HepG2 (cell line): ENCODE data around the gene ANXA9. TPM values are rescaled to one million over a fixed set of nuclear protein-coding genes. Genes with fewer than 3 reads are reported as not detected.

Experiments used
- CBFB ChIP-seq: sonication (generic); formaldehyde crosslinking; IDR thresholded peaks from 2 replicates; pipeline ENCODE4 v1.4.0; 2020; ENCODE audit warnings: missing genetic modification reagents
- GATAD1 ChIP-seq: IDR thresholded peaks from 2 replicates; pipeline ENCODE4 v1.6.1; 2016; ENCODE audit warnings: missing genetic modification reagents, missing compliant biosample characterization
- HIVEP1 ChIP-seq: sonication (generic); formaldehyde crosslinking; IDR thresholded peaks from 2 replicates; pipeline ENCODE4 v1.4.0; 2020; ENCODE audit warnings: mild to moderate bottlenecking, missing genetic modification reagents
- MBD4 ChIP-seq: IDR thresholded peaks from 2 replicates; pipeline ENCODE4 v1.6.1; 2012; ENCODE audit warnings: low read length, inconsistent platforms, borderline replicate concordance
- MXI1 ChIP-seq: IDR thresholded peaks from 3 replicates; pipeline ENCODE4 v1.6.1; 2012; ENCODE audit warnings: low read depth, low read length, inconsistent platforms, borderline replicate concordance
- NFIB ChIP-seq: sonication (generic); formaldehyde crosslinking; IDR thresholded peaks from 2 replicates; pipeline ENCODE4 v1.9.0; 2021; ENCODE audit warnings: missing genetic modification reagents, mild to moderate bottlenecking, borderline replicate concordance
- NR0B2 ChIP-seq: sonication (generic); formaldehyde crosslinking; IDR thresholded peaks from 2 replicates; pipeline ENCODE4 v1.4.0; 2020; ENCODE audit warnings: mild to moderate bottlenecking, missing genetic modification reagents
- NR2F6 ChIP-seq, 2 experiments: IDR thresholded peaks; 2 replicates each; pipeline ENCODE4 v1.6.1; 2016; ENCODE audit warnings: antibody characterized with exemption in 1 of 2, mild to moderate bottlenecking in 1 of 2
- POLR2AphosphoS5 ChIP-seq: IDR thresholded peaks from 2 replicates; pipeline ENCODE4 v1.6.1; 2012; ENCODE audit warnings: low read depth, low read length
- SATB2 ChIP-seq: sonication (generic); formaldehyde crosslinking; IDR thresholded peaks from 2 replicates; pipeline ENCODE4 v1.5.0; 2020; ENCODE audit warnings: missing genetic modification reagents
- SMAD3 ChIP-seq: sonication (generic); formaldehyde crosslinking; IDR thresholded peaks from 2 replicates; pipeline ENCODE4 v1.4.0; 2020; ENCODE audit warnings: missing genetic modification reagents
- SP1 ChIP-seq, 2 experiments: fragments of 450-650 bp in 1 of 2; sonication (generic) in 1 of 2; formaldehyde crosslinking in 1 of 2; IDR thresholded peaks; 2 replicates each; pipeline versions ENCODE4 v1.4.0 to v1.6.1; 2016 to 2020; ENCODE audit warnings: missing genetic modification reagents in 1 of 2
- SYNCRIP ChIP-seq: fragments of 200-400 bp; formaldehyde crosslinking; IDR thresholded peaks from 2 replicates; pipeline ENCODE4 v1.6.1; 2018; ENCODE audit warnings: mild to moderate bottlenecking, low read depth, low read length; ENCODE audit not compliant: insufficient read depth
- TIGD3 ChIP-seq: sonication (generic); formaldehyde crosslinking; IDR thresholded peaks from 2 replicates; pipeline ENCODE4 v1.5.1; 2020; ENCODE audit warnings: mild to moderate bottlenecking, missing genetic modification reagents, borderline replicate concordance
- YEATS2 ChIP-seq: sonication (generic); formaldehyde crosslinking; IDR thresholded peaks from 2 replicates; pipeline ENCODE4 v1.4.0; 2020; ENCODE audit warnings: missing genetic modification reagents, borderline replicate concordance
- ZBTB10 ChIP-seq: sonication (generic); formaldehyde crosslinking; IDR thresholded peaks from 2 replicates; pipeline ENCODE4 v1.4.0; 2020; ENCODE audit warnings: missing genetic modification reagents, borderline replicate concordance
- ZBTB49 ChIP-seq: sonication (generic); formaldehyde crosslinking; IDR thresholded peaks from 2 replicates; pipeline ENCODE4 v1.4.0; 2020; ENCODE audit warnings: missing genetic modification reagents, borderline replicate concordance
- ZNF12 ChIP-seq: sonication (generic); formaldehyde crosslinking; IDR thresholded peaks from 2 replicates; pipeline ENCODE4 v1.5.0; 2020; ENCODE audit warnings: missing genetic modification reagents
- ZNF205 ChIP-seq: IDR thresholded peaks from 2 replicates; pipeline ENCODE4 v1.6.1; 2018; ENCODE audit warnings: missing biosample characterization, missing genetic modification reagents
- ZNF382 ChIP-seq: sonication (generic); formaldehyde crosslinking; IDR thresholded peaks from 2 replicates; pipeline ENCODE4 v1.5.0; 2020; ENCODE audit warnings: missing genetic modification reagents, mild to moderate bottlenecking, borderline replicate concordance
- ZNF543 ChIP-seq: sonication (generic); formaldehyde crosslinking; IDR thresholded peaks from 2 replicates; pipeline ENCODE4 v1.4.0; 2020; ENCODE audit warnings: mild to moderate bottlenecking, missing genetic modification reagents
- ZSCAN29 ChIP-seq: sonication (generic); formaldehyde crosslinking; conservative IDR thresholded peaks from 2 replicates; pipeline ENCODE4 v1.4.0; 2020; ENCODE audit warnings: mild to moderate bottlenecking, missing genetic modification reagents
- polyA plus RNA-seq, 8 experiments: library from polyadenylated mRNA; depleted of rRNA in 3 of 8; stranded (reverse) in 7 of 8; unstranded in 1 of 8; fragments of >200 nt; fragmentation: Illumina TruSeq in 4 of 8; extraction: Trizol in 4 of 8; gene quantifications; 2 replicates each; pipeline versions ENCODE4 v1.2.1 to v1.2.3, GENCODE V29; 2011 to 2016; ENCODE audit warnings: low read depth in 4 of 8, missing spikeins in 1 of 8, mixed read lengths in 1 of 8; ENCODE audit not compliant: insufficient read depth in 1 of 8
- total RNA-seq, 5 experiments: library from RNA; depleted of rRNA; stranded (reverse); fragments of >200 nt; fragmentation: Illumina TruSeq; extraction: Trizol; gene quantifications; 2 replicates each; pipeline ENCODE4 v1.2.3, GENCODE V29; 2016; ENCODE audit warnings: low read depth in 1 of 5

Gene ANXA9
- total and polyA plus RNA-seq, 2 of the 13 experiments (the other 11 are each of a cell fraction or from before 2014, with no cell fraction given), result 13.3 to 23.9 TPM

- TF ChIP-seq ZNF205 (CRISPR knock-in tag), result peak; percentile 74; the same call in 1 of the 2 replicates
- TF ChIP-seq ZSCAN29 (CRISPR knock-in tag), result 0 out of 2 replicates have a peak, but pooled peaks have one; percentile 39
- TF ChIP-seq NR2F6 (IDR thresholded peaks at IDR 0.05), result no peak
- peak; percentile 65; the same call in 1 of the 2 replicates for TF ChIP-seq NR2F6 (CRISPR knock-in tag; IDR thresholded peaks at IDR 0.05)
- TF ChIP-seq ZBTB49 (CRISPR knock-in tag), result no peak
- TF ChIP-seq YEATS2, result peak; percentile 29; the same call in 1 of the 2 replicates
- peak; percentile 72; the same call in 1 of the 2 replicates for TF ChIP-seq SMAD3
- no peak for TF ChIP-seq ZNF382 (CRISPR knock-in tag)
- no peak for TF ChIP-seq GATAD1 (CRISPR knock-in tag)
- peak; percentile 27; the same call in 1 of the 3 replicates for TF ChIP-seq MXI1
- TF ChIP-seq TIGD3 (CRISPR knock-in tag), result 0 out of 2 replicates have a peak, but pooled peaks have one; percentile 53
- no peak for TF ChIP-seq CBFB (CRISPR knock-in tag)
- no peak for TF ChIP-seq SYNCRIP
- TF ChIP-seq ZNF12 (CRISPR knock-in tag), result no peak
- 0 out of 2 replicates have a peak, but pooled peaks have one; percentile 49 for TF ChIP-seq NR0B2 (CRISPR knock-in tag)
- TF ChIP-seq SATB2, result no peak
- peak; percentile 68; the same call in 1 of the 2 replicates for TF ChIP-seq HIVEP1 (CRISPR knock-in tag)
- no peak for TF ChIP-seq ZBTB10
- no peak for TF ChIP-seq NFIB (CRISPR knock-in tag)
- TF ChIP-seq POLR2AphosphoS5, result 0 out of 2 replicates have a peak, but pooled peaks have one; percentile 20
- no peak for TF ChIP-seq MBD4
- TF ChIP-seq SP1 (IDR thresholded peaks at IDR 0.05), result no peak
- peak; percentile 38; the same call in 1 of the 2 replicates for TF ChIP-seq SP1 (CRISPR knock-in tag; IDR thresholded peaks at IDR 0.05)
- TF ChIP-seq ZNF543 (CRISPR knock-in tag), result 0 out of 2 replicates have a peak, but pooled peaks have one; percentile 48
Observed at GRCh38 chr1:150979092-150980056, 2.7 kb upstream of the ANXA9 start (continued).
